GM21526 (cell line): Measurements from ENCODE around the gene PAGR1.
A peak's percentile ranks its signal among the peaks of the same experiment; 100 is the strongest.
"Not testable (repeated sequence)": the region's sequence is repeated elsewhere in the genome, so short reads cannot be mapped to it uniquely, and the experiment has no call there.

Experiments
- ATAC-seq: cut with Tn5 transposase; IDR thresholded peaks from one replicate; pipeline ENCODE4 v1.9.1; 2021; ENCODE audit warnings: moderate library complexity; ENCODE audit not compliant: unreplicated experiment, low FRiP score

Gene PAGR1

DNA sequence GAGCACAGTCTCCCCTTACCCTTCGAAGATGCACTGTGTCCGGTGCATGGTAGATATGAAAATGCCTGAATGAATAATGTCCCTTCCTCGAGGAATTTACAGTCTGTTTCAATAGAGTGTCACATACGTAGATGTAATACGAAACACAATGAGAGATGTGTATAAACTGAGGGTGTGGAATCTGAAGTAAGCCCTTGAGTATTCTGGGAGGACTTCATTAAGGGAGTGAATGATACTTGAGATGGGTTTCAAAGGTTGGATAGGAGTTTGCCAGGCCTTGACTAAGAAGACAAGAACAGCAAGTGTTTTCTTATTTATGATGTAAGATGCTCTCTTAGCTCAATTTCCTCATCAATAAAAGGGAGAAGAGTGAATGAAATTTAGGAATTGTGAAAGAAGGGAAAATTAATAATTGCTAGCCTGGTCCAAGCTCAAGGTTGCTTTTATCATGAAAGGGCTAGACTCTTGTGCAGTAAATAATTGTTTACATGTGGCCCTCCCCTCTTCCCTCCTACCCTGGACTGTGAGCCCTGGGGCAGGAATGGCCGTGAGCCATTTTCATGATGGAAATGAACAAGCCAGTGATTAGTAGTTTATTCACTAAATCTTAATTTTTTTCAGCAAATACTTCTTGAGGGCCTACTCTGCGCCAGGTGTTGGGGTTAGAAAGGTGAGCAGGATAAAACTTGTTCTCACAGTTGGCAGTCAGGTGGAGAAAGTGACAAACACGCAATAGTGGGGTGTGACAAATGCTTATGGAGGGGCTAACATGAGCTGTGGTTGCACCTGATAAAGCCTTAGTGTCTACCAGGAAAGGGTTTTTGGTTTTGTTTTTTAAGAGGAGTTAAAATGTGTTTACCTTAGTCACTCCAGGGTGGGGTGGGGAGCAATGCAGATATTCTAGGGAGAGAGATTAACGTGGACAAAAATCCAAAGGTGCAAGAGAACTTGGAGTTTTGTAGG lies 23.8 kb upstream of the PAGR1 start:
- no peak for ATAC-seq

DNA sequence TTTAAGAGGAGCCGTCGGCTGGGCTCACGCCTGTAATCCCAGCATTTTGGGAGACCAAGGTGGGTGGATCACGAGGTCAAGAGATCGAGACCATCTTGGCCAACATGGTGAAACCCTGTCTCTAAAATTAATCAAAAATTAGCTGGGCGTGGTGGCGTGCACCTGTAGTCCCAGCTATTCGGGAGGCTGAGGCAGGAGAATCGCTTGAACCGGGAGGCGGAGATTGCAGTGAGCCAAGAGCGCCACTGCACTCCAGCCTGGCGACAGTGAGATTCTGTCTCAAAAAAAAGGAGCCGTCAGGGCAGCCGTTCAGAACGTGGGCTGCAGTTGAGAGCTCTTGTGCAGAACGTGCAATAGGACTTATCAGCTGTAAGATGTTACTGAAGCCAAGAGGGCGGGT lies 22.8 kb upstream of the PAGR1 start:
- ATAC-seq: not testable (repeated sequence)

DNA sequence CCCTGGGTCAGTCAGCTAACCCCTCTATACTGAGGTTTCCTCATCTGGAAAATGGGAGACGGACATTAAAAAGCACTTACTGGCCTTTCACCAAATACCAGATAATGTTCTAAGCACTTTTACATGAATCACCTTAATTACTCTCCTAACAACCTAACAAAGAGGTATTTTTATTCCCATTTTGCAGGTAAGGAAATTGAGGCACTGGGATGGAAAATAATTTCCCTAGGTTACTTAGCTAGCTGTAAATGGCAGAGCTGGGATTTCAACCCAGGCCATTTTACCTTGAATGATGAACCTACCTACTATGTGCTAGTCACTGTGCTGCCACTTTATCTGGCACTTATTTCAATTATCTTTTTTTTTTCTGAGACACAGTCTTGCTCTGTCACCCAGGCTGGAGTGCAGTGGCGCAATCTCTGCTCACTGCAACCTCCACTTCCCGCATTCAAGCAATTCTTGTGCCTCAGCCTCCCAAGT lies 21.7 kb upstream of the PAGR1 start:
- ATAC-seq: no peak

DNA sequence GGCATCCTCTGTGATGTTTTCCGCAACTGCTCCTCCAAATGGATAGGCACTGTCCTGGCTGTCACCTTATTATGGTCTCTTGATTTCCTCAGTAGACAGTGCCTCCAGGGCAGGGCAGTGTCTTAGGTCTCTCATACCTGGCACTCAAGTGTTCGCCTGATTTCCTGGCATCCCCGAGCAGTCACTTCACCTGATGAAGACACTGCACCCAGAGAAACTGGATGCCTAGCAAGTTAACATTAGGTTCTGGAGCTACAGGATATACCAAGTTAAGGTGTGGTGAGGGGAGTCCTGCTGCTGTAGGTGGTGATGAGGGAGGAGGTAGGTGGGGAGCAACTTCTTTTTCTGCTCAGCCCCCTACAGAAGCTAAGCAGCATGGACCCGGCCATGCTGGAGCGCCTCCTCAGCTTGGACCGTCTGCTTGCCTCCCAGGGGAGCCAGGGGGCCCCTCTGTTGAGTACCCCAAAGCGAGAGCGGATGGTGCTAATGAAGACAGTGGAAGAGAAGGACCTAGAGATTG lies 13.5 kb upstream of the PAGR1 start:
- ATAC-seq: no peak

DNA sequence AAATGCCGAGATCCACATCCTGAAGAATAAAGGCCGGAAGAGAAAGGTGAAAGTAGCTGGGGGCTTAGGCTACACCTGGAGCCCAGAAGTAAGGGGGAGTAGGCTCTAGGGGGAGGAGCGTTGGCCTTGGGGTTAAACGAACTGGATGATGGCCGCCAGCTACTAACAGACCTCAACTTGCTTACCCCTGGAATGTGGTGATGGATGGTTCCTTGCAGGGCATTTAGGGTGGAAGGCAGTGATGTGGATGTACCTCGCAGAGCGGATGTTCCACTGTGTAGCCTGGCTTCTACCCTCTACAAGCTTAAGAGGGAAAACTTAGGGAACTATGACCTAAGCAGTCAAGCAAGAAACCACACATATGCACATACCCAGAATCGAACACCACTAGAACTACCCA lies 11.9 kb upstream of the PAGR1 start:
- no peak for ATAC-seq

DNA sequence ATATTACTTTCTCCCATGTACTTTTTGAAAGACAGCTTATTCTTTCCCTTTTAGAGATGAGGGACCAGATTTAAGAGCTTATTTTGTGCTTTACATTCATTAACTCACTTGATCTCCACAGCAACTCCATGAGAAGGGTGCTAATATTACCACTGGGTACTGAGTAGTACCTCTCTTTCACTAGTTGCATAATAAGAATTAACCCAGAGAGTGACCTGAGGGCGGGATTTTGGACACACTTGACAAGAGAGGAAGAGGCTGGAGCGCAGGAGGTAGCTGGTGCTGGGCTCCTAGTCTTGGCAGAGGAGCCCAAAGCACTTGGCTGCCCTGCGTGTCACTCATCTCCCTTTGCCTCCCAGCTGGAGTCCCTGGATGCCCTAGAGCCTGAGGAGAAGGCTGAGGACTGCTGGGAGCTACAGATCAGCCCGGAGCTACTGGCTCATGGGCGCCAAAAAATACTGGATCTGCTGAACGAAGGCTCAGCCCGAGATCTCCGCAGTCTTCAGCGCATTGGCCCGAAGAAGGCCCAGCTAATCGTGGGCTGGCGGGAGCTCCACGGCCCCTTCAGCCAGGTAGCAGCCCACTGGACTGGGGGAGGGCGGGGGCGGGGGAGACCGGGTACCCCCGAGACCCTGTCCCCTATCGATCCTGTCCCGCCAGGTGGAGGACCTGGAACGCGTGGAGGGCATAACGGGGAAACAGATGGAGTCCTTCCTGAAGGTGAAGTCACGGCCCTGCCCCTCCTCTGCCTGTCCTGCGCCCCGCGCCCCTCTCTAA lies 11.3 kb upstream of the PAGR1 start:
- ATAC-seq: no peak

DNA sequence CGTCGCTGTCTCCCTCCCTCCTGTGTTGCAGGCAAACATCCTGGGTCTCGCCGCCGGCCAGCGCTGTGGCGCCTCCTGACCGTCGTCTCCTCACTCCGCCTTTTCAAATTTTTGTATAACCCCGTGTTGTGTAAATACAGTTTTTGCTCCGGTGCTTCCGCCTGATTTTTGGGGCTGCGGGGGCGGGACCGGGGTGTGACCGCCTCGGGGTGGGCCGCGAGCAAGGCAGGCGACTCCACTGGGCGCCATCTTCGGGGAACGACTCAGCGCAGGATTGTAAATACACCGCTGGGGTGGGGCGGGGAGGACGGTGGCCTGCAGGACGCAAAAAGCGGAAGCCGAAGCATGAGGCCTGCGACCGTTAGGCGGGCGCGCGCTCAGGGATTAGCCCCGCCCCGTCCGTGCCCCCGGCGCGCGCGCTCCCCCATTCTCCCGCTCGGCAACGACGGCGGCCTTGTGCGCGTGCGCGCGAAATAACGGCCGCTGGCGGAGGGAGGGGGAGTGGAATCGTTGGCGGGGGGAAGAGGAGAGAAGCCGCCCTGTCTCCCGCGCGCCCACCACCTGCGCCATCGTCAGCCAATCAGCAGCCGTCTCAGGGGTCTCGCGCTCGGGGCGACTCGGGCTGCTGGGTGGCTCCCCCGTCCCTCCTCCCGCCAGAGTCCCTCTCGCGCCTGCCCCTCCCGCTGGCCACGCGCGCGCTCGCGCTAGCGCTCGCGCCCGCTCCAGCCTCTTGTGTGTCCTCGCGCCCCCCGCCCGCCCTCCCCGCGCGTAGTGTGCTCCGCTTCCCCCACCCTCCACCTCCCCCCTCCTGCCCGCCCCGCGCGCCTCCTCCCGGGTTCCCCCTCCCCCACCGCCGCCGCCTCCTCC lies 10.5 kb upstream of the PAGR1 start:
- ATAC-seq: peak; percentile 42

DNA sequence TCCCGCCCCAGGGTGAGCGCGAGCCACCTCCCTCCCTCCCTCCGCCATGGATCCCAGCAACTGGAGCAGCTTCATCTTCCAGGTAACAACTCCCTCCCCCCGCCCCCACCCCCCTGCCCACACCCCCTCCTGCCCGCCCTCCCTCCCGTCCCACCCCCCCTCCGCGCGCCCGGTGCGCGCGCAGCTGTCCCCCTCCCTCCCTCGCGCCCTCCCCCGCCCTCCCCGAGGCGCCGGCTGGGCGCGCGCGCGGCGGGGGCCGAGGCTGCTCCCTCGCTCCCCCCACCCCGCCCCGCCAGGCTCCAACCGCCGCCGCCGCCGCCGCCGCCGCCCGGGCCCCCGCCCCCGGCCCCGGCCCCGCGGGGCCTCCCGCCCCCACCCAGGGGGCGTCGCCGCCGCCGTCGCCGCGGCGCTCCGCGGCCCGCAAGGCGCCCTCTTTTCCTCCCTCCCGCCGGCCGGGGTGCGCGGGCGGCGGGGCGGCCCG lies 9.8 kb upstream of the PAGR1 start, which contains the start of gene MAZ:
Gene MAZ (plus strand): TSS at position 431 of the 481 bp plus-strand sequence. CDS start 173 bp downstream, outside the sequence.
- ATAC-seq: no peak

DNA sequence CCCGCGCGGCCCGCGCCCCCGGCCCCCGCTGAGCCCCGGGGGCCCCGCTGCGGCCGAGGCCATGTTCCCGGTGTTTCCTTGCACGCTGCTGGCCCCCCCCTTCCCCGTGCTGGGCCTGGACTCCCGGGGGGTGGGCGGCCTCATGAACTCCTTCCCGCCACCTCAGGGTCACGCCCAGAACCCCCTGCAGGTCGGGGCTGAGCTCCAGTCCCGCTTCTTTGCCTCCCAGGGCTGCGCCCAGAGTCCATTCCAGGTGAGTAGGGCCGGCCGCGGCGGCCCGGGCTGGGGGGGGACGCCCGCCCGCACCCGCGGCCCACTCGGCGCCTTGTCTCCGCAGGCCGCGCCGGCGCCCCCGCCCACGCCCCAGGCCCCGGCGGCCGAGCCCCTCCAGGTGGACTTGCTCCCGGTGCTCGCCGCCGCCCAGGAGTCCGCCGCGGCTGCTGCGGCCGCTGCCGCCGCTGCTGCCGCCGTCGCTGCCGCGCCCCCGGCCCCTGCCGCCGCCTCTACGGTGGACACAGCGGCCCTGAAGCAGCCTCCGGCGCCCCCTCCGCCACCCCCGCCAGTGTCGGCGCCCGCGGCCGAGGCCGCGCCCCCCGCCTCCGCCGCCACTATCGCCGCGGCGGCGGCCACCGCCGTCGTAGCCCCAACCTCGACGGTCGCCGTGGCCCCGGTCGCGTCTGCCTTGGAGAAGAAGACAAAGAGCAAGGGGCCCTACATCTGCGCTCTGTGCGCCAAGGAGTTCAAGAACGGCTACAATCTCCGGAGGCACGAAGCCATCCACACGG lies 9.1 kb upstream of the PAGR1 start:
- ATAC-seq: no peak

DNA sequence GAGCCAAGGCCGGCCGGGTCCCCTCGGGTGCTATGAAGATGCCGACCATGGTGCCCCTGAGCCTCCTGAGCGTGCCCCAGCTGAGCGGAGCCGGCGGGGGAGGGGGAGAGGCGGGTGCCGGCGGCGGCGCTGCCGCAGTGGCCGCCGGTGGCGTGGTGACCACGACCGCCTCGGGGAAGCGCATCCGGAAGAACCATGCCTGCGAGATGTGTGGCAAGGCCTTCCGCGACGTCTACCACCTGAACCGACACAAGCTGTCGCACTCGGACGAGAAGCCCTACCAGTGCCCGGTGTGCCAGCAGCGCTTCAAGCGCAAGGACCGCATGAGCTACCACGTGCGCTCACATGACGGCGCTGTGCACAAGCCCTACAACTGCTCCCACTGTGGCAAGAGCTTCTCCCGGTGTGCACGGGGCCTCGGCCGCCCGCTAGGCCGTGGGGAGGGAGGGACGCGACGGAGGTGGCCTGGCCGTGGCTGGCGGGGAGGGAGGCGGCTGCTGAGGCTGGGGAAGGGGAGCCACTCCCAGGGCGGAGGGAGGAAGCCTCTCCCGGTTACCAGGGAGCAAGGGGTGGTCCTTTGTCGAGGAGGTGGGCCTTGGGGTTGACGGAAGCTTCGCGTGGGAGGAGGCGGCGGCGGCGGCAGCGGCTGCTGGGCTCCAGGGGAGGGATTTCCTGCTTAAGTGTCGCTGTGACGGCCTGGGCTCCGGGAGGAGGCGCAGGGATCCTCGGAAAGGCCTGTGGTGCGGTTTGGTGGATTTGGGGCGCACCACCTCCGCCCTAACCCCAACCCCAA lies 8.3 kb upstream of the PAGR1 start:
- ATAC-seq: no peak

DNA sequence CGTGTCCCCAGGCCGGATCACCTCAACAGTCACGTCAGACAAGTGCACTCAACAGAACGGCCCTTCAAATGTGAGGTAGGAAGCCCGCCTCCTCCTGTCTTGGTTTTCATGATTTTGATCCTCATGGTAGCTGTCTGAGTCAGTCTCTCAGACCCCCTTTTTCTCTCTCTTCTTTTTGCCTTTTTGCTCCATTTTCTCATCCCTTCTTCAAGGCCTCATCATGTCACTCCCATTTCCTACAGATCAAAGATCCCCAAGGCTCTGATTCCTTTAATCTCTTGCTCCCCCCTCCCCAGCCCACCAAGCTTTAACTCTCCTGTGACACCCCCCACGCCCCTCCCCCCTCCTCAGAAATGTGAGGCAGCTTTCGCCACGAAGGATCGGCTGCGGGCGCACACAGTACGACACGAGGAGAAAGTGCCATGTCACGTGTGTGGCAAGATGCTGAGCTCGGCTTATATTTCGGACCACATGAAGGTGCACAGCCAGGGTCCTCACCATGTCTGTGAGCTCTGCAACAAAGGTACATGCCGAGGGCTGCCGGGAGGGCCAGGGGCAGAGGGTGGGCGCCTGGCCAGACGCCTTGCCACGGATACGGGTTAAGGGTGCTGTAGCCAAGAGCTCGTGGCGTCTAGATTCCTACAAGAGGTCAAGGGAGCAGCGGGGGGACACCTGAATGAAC lies 7.6 kb upstream of the PAGR1 start:
- ATAC-seq: no peak

DNA sequence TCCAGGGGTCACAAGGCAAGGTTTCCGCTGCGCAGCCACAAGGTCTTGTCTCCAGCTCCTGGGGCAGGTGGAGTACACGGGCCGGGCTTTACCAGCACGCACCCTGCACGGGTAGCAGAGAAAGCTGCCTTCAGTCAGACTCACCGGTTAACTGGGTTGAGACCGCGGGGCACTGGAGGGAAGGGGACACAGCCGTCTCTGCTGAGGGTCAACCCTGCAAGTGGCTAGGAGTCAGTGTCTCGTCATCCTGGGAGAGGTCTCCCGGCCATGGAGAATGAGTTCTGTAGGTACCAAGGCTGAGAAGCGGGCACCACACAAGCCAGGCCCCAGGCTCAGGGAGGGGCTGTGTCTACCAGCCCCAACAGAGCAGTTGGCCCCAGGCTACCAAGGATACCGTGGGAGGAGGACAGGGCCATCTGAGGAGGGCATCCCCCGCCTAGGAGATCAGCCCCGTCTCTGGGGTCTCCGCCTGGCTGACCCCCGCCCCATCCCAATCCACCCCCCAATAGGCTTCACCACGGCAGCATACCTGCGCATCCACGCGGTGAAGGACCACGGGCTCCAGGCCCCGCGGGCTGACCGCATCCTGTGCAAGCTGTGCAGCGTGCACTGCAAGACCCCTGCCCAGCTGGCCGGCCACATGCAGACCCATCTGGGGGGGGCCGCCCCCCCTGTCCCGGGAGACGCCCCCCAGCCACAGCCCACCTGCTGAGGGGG lies 6.8 kb upstream of the PAGR1 start:
- ATAC-seq: no peak

DNA sequence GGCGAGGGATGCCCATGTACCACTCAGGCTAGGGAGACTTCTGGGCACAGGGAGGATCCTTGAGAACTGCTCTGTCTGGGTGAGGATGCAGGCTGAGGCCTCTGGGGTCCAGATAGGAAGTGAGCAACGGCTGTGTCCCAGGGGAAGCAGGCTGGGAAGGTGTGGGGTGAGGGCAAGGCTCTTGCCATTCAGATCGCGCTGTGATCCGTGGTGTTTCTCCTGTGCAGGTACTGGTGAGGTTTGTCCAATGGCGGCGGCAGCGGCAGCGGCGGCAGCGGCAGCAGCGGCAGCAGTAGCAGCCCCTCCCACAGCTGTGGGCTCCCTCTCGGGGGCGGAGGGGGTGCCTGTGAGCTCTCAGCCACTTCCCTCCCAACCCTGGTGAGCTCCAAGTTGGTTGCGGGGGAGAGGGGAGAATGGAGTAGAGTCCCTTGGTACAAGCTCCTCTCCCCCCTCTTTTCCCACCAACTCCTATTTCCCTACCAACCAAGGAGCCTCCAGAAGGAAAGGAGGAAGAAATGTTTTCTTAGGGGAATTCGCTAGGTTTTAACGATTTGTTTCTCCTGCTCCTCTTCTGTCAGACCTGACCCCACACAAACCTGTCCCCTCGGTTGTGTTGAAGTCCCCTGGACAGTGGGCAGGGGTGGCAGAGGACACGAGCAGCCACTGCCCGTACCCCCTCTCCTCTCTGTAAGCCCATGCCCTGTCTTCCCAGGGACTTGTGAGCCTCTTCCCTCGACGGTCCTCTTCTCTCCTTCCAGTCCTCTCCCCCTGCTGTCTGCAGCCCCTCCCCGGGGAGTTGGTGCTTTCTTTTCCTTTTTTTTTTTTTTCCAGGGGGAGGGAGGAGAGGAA lies 5.9 kb upstream of the PAGR1 start:
- ATAC-seq: no peak

DNA sequence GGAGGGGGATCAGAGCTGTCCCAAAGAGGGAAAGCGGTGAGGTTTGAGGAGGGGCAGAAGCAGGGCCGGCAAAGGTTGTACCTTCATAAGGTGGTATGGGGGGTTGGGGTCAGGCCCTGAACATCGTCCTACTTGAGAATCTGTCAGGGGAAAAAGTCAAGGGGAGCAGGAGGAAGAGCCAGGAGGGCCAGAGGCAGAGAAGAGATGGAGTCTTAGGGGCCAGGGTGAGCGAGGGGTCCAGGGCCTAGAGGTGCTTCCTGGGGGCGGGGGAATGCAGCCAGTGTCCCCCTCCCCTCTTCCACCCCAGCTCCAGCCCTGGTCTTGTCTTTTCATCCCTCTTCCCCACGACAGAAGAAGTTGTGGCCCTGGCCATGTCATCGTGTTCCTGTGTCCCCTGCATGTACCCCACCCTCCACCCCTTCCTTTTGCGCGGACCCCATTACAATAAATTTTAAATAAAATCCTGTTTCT lies 5.2 kb upstream of the PAGR1 start:
- ATAC-seq: no peak

DNA sequence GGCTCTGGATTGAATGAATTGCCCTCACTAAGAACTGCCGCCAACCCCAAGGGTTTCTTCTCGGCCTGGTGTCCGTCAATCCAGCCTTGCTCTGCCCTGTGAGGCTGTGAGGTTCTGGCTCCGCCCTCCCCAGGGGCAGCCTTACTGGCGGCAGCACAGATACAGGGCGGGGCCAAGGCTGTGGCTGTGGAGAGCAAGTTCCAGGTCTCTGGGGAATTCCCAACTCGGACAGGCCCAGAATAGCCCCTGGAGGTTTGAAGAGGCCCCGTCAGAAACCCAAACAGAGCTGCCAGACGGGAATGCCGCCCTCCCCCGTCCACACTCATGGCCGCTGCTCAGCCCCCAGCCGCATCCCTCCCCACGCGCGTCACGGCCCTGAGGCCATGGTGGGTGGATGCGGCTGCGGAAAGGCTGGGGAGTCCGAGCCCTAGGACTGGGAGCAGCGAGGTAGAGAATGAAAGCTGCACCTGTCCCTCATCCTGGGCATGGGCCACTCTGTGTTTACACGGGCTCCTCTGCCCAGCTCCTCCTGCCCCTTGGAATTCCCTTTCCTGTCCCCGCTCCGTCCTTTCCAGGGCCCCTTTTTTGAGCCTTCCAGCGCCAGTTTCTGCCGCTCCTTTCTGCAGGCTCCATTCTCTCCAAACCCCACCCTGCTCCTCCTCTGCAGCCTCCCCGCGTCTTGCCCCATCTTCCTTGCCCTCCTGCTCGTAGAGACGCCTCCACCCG lies 4.6 kb upstream of the PAGR1 start:
- no peak for ATAC-seq
